A549 (cell line): Measurements from ENCODE around the gene GNPDA1.

Source experiments
- BHLHE40 ChIP-seq: IDR thresholded peaks from 2 replicates; pipeline ENCODE4 v1.6.1; 2012; ENCODE audit warnings: low read depth, low read length, inconsistent platforms
- EP300 ChIP-seq, 2 experiments: fragments of >200 bp; sonication (Bioruptor Twin); formaldehyde crosslinking; IDR thresholded peaks; 2 replicates in 1 of 2; 3 replicates in 1 of 2; pipeline ENCODE4 v1.6.1; 2016 to 2017
- HDAC2 ChIP-seq: fragments of 200-600 bp; sonication (generic); IDR thresholded peaks from 2 replicates; pipeline ENCODE4 v1.6.1; 2016
- HOXB13 ChIP-seq: fragments of 250-450 bp; sonication (Bioruptor Pico); IDR thresholded peaks from 2 replicates; pipeline ENCODE4 v1.5.0; 2020; ENCODE audit warnings: low read depth, mild to moderate bottlenecking, moderate library complexity
- KDM5A ChIP-seq: fragments of 200-600 bp; sonication (generic); IDR thresholded peaks from 2 replicates; pipeline ENCODE4 v1.6.1; 2016; ENCODE audit warnings: antibody characterized with exemption, mild to moderate bottlenecking
- MAZ ChIP-seq: fragments of 150-350 bp; IDR thresholded peaks from 2 replicates; pipeline ENCODE4 v1.6.1; 2014; ENCODE audit warnings: antibody characterized with exemption, low read depth, low read length, borderline replicate concordance
- MYC ChIP-seq: IDR thresholded peaks from 2 replicates; pipeline ENCODE4 v1.6.1; 2012; ENCODE audit warnings: mild to moderate bottlenecking, inconsistent platforms, low read length, improper control_type of control experiment, borderline replicate concordance
- POLR2A ChIP-seq: IDR thresholded peaks from 2 replicates; pipeline ENCODE4 v1.6.1; 2012; ENCODE audit warnings: mild to moderate bottlenecking, low read length
- POLR2AphosphoS2 ChIP-seq: conservative IDR thresholded peaks from 2 replicates; pipeline ENCODE4 v1.6.1; 2012; ENCODE audit warnings: low read length, improper control_type of control experiment, inconsistent platforms
- RAD21 ChIP-seq, 2 experiments: fragments of >200 bp in 1 of 2; sonication (Bioruptor Twin) in 1 of 2; formaldehyde crosslinking in 1 of 2; IDR thresholded peaks in 1 of 2; conservative IDR thresholded peaks in 1 of 2; 2 replicates in 1 of 2; 3 replicates in 1 of 2; pipeline ENCODE4 v1.6.1; 2012 to 2018; ENCODE audit warnings: inconsistent platforms in 1 of 2
- RFX5 ChIP-seq: fragments of 450-650 bp; IDR thresholded peaks from 2 replicates; pipeline ENCODE4 v1.7.1; 2014; ENCODE audit warnings: antibody characterized with exemption, mild to moderate bottlenecking, moderate library complexity
- ZFP36 ChIP-seq: fragments of 450-650 bp; IDR thresholded peaks from 2 replicates; pipeline ENCODE4 v1.6.1; 2014; ENCODE audit warnings: borderline replicate concordance; ENCODE audit not compliant: partially characterized antibody
- TF ChIP-seq, protein P1 (sequence below): fragments of >200 bp; sonication (Bioruptor Twin); formaldehyde crosslinking; IDR thresholded peaks from 3 replicates; pipeline ENCODE4 v1.5.1; 2016
- TF ChIP-seq, protein P2 (sequence below): IDR thresholded peaks from 2 replicates; pipeline ENCODE4 v1.6.1; 2012

DNA sequence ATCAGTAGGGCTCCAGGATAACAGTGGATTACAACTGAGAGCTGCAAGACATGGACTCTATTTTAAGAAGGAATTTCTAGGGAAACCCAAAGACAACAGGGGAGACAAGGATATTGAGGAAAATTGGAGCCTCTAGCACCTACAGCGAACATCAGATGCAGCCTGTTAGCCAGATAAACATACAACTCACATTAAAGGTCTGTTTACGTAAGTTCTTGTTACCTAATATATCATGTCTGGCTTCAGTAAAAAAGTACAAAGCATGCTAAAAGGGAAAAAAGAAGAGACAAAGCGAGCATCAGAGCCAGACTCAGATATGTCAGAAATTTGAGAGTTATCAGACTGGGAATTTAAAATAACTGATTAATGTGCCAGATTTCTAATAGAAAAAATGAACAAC, 17.2 kb downstream of the GNPDA1 start:
- no peak for TF ChIP-seq ZFP36
- TF ChIP-seq, protein P1, sequence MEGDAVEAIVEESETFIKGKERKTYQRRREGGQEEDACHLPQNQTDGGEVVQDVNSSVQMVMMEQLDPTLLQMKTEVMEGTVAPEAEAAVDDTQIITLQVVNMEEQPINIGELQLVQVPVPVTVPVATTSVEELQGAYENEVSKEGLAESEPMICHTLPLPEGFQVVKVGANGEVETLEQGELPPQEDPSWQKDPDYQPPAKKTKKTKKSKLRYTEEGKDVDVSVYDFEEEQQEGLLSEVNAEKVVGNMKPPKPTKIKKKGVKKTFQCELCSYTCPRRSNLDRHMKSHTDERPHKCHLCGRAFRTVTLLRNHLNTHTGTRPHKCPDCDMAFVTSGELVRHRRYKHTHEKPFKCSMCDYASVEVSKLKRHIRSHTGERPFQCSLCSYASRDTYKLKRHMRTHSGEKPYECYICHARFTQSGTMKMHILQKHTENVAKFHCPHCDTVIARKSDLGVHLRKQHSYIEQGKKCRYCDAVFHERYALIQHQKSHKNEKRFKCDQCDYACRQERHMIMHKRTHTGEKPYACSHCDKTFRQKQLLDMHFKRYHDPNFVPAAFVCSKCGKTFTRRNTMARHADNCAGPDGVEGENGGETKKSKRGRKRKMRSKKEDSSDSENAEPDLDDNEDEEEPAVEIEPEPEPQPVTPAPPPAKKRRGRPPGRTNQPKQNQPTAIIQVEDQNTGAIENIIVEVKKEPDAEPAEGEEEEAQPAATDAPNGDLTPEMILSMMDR: no peak
- TF ChIP-seq EP300 (IDR thresholded peaks at IDR 0.05): no peak
- no peak for TF ChIP-seq HDAC2
- TF ChIP-seq, protein P2, sequence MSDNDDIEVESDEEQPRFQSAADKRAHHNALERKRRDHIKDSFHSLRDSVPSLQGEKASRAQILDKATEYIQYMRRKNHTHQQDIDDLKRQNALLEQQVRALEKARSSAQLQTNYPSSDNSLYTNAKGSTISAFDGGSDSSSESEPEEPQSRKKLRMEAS: no peak
- no peak for TF ChIP-seq MYC
- no peak for TF ChIP-seq RFX5
- no peak for TF ChIP-seq MAZ
- no peak for TF ChIP-seq BHLHE40
- no peak for TF ChIP-seq POLR2AphosphoS2
- TF ChIP-seq POLR2A: no peak
- TF ChIP-seq RAD21 (conservative IDR thresholded peaks at IDR 0.05 in 1 of 2, IDR thresholded peaks at IDR 0.05 in 1 of 2): no peak
- no peak for TF ChIP-seq KDM5A
- TF ChIP-seq HOXB13 (CRISPR knock-in tag): no peak
